T-helper 1 cell (primary cell): ENCODE results near the gene CHCHD10.

Experiments
- DNase-seq, 5 donors: peaks; one replicate each; pipeline ENCODE4 v3.0.0-alpha.2; 2012 to 2020

CHCHD10 gene

GRCh38 chr22:23772315-23772648, 4.5 kb upstream of the CHCHD10 start:
- no peak for DNase-seq

GRCh38 chr22:23769321-23769965, 1.7 kb upstream of the CHCHD10 start:
- no peak for DNase-seq

- DNase-seq = no peak
Measured at GRCh38 chr22:23767303-23767672, 484 bp downstream of the CHCHD10 start.

- DNase-seq = no peak
Measured at GRCh38 chr22:23764899-23765881, 2.6 kb downstream of the CHCHD10 start.

GRCh38 chr22:23763954-23764353, 3.8 kb downstream of the CHCHD10 start:
- DNase-seq = no peak

- DNase-seq = peak in 3 of 5 donors; percentile 38 to 43 (median 39)
Measured at GRCh38 chr22:23763579-23763945, 4.2 kb downstream of the CHCHD10 start.

- DNase-seq = no peak
Measured at GRCh38 chr22:23762842-23763578, 4.8 kb downstream of the CHCHD10 start, which contains the start of gene C22orf15. C22orf15 (plus strand) TSS chr22:23762990; CDS start chr22:23763307, 317 bp downstream.

- DNase-seq = no peak
Measured at GRCh38 chr22:23760056-23760455, 7.7 kb downstream of the CHCHD10 start.

GRCh38 chr22:23759566-23759965, 8.2 kb downstream of the CHCHD10 start:
- DNase-seq = no peak

GRCh38 chr22:23756891-23757290, 10.9 kb downstream of the CHCHD10 start:
- DNase-seq = no peak

- DNase-seq = no peak
Measured at GRCh38 chr22:23755711-23756110, 12.1 kb downstream of the CHCHD10 start.

- no peak for DNase-seq
Measured at GRCh38 chr22:23754980-23755636, 12.7 kb downstream of the CHCHD10 start.

- no peak for DNase-seq
Measured at GRCh38 chr22:23754220-23754919, 13.4 kb downstream of the CHCHD10 start, which contains the start of gene VPREB3. VPREB3 (minus strand) TSS chr22:23754425; CDS start chr22:23754363, 62 bp downstream.

- no peak for DNase-seq
Measured at GRCh38 chr22:23753385-23753784, 14.4 kb downstream of the CHCHD10 start.

GRCh38 chr22:23752750-23753149, 15.0 kb downstream of the CHCHD10 start:
- DNase-seq = no peak

GRCh38 chr22:23752090-23752691, 15.6 kb downstream of the CHCHD10 start:
- no peak for DNase-seq

GRCh38 chr22:23751441-23751996, 16.3 kb downstream of the CHCHD10 start:
- DNase-seq = no peak

GRCh38 chr22:23750714-23751440, 16.9 kb downstream of the CHCHD10 start, which contains the start of gene ZNF70:
ZNF70 (minus strand) TSS chr22:23751112; CDS start chr22:23745140, 5,972 bp downstream.
- DNase-seq = peak; percentile 74 to 88 (median 81)

- no peak for DNase-seq
Measured at GRCh38 chr22:23750367-23750713, 17.4 kb downstream of the CHCHD10 start.

GRCh38 chr22:23749841-23750301, 17.9 kb downstream of the CHCHD10 start:
- no peak for DNase-seq
